ENCODE measurements around the gene DMRT2. TPM values are rescaled to one million over a fixed set of nuclear protein-coding genes. Genes with fewer than 3 reads are reported as not detected.

The DMRT2 gene
- total RNA-seq, 2 experiments from 2014 or later = not detected

GRCh38 chr9:1031951-1032601, 18.1 kb upstream of the DMRT2 start:
- H3K27ac Mint-ChIP-seq = no peak overlapping the region
- no peaks in the 10 kb centered on the region for H3K9me3 Mint-ChIP-seq
- no peaks in the 10 kb centered on the region for H3K4me1 Mint-ChIP-seq
- no peak for DNase-seq
- no peaks in the 10 kb centered on the region for H3K36me3 Mint-ChIP-seq
- no peak overlapping the region for H3K4me3 Mint-ChIP-seq
- H3K27me3 Mint-ChIP-seq = peaks cover 49% of the 10 kb centered on the region

GRCh38 chr9:1034271-1034670, 15.9 kb upstream of the DMRT2 start:
- Mint-ChIP-seq H3K4me3 (no peak overlapping the region), H3K9me3 (no peaks in the 10 kb centered on the region), H3K36me3 (no peaks in the 10 kb centered on the region), H3K27me3 (peaks cover 50% of the 10 kb centered on the region), H3K4me1 (no peaks in the 10 kb centered on the region), H3K27ac (no peak overlapping the region)
- DNase-seq = no peak

DNA sequence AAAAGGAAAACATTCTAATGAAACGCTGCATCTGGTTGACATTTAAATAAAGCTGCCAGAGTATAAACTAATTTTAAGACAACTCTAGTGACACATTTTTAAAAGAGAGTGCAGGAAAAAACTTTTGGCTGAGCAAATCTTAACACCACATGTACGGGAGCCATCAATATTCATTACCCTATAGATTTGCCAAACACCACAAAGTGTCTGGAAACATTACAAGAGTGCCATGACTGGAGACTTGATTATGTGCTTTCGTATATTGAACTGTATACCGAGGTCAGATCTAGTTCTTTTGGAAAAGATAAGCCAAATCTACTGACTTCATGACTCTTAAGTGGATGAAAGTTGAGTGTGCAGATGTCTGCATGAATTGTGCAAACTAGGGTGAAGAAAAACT, 10.6 kb upstream of the DMRT2 start:
- Mint-ChIP-seq H3K9me3 (peaks cover 4% of the 10 kb centered on the region), H3K27ac (no peak overlapping the region), H3K4me1 (peaks cover 4% of the 10 kb centered on the region), H3K27me3 (peaks cover 69% of the 10 kb centered on the region), H3K4me3 (no peak overlapping the region), H3K36me3 (peaks cover 2% of the 10 kb centered on the region)
- DNase-seq = no peak

GRCh38 chr9:1042466-1042865, 7.7 kb upstream of the DMRT2 start:
- peaks cover 85% of the 10 kb centered on the region for H3K27me3 Mint-ChIP-seq
- peaks cover 14% of the 10 kb centered on the region for H3K4me1 Mint-ChIP-seq
- peak; percentile 56 for DNase-seq
- peaks cover 6% of the 10 kb centered on the region for H3K36me3 Mint-ChIP-seq
- peaks cover 4% of the 10 kb centered on the region for H3K9me3 Mint-ChIP-seq
- H3K27ac Mint-ChIP-seq = no peak overlapping the region
- H3K4me3 Mint-ChIP-seq = no peak overlapping the region

DNA sequence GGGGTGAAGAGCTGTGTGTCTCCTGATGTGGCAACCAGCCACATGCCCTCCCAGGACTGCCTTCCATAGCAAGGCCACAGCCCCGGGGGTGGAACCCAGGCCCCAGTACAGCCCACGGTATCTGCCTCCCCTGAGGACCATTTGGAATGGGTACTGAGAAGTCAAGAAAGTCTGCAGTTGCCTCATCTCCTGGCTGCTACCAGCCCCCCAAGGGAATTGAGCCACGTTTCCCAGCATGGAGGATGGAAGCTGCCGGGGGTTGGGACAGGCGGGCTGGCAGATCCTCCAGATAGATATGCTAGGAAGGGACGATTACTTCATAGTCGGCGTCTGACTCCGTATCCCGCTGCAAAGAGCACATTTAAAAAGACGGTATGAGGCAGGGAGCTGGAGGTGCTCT, 5.5 kb upstream of the DMRT2 start:
- Mint-ChIP-seq H3K36me3 (peaks cover 9% of the 10 kb centered on the region), H3K9me3 (peaks cover 8% of the 10 kb centered on the region), H3K4me3 (no peak overlapping the region), H3K4me1 (peaks cover 34% of the 10 kb centered on the region), H3K27ac (no peak overlapping the region), H3K27me3 (peaks cover 94% of the 10 kb centered on the region)
- DNase-seq = no peak

GRCh38 chr9:1046639-1047572, 3.3 kb upstream of the DMRT2 start:
- Mint-ChIP-seq H3K27ac (peak overlapping the region; percentile 8), H3K4me3 (peak overlapping the region; percentile 75), H3K4me1 (peaks cover 47% of the 10 kb centered on the region), H3K9me3 (peaks cover 10% of the 10 kb centered on the region), H3K36me3 (peaks cover 9% of the 10 kb centered on the region), H3K27me3 (peaks cover 96% of the 10 kb centered on the region)
- no peak for DNase-seq

DNA sequence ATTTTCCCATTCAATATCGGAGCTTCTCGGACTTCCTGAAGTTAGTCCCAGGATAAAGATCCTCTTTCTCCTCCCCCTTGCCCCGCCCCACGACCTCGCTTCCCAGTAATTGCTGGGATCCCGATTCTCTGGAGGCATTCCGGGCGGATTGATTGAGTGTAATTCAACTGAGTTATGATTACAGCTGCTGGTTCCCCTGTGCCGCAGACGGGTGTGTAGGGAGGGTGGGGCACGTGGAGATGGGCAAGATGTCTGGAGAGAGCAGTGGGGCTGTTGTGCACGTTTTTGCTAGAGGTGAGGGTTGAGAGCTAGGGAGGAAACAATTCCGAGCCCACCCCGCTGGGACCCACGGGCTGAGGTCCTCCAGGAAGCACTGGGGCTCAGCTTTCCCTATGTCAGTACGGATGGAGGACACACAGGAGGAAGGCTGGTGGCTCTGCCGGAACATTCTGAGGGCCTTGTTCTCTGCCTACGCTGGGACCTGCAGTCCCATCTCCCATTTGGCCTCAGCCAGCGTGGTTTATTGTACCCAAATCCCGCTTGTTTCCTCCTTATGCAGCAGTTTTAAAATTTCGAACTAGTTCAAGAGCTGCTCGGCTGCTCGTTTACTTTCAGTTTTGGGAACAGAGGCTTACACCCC, 2.4 kb upstream of the DMRT2 start:
- Mint-ChIP-seq H3K4me3 (peak overlapping the region; percentile 75), H3K27ac (no peak overlapping the region), H3K36me3 (peaks cover 9% of the 10 kb centered on the region), H3K4me1 (peaks cover 53% of the 10 kb centered on the region), H3K27me3 (peaks cover 96% of the 10 kb centered on the region), H3K9me3 (peaks cover 10% of the 10 kb centered on the region)
- peak; percentile 10 for DNase-seq

- Mint-ChIP-seq H3K27ac (no peak overlapping the region), H3K36me3 (peaks cover 9% of the 10 kb centered on the region), H3K9me3 (peaks cover 10% of the 10 kb centered on the region), H3K4me3 (peak overlapping the region; percentile 75), H3K4me1 (peaks cover 53% of the 10 kb centered on the region), H3K27me3 (peaks cover 97% of the 10 kb centered on the region)
- DNase-seq = peak; percentile 2
These were observed 1.9 kb upstream of the DMRT2 start for GRCh38 chr9:1048231-1048619.

DNA sequence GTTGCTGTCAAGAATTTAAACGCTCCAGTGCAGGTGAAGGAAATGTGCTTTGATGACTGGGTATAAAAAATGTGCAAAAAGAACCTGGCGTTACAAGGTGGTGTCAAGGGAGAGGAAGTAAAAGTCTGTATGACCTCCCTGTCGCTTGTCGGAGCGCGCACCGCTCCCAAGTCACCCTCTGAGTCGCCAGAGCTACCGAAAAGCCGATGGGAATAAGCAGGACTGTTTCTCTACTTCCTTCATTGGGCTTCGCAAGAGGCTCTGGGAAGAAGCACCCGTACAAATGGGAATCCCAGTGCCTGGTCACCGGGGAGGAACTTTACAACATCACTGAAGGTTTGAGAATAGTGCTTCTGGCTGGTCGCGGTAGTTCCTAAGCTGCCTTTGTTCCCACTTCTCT, 1.3 kb upstream of the DMRT2 start:
- Mint-ChIP-seq H3K36me3 (peaks cover 8% of the 10 kb centered on the region), H3K4me1 (peaks cover 52% of the 10 kb centered on the region)
- DNase-seq = no peak

DNA sequence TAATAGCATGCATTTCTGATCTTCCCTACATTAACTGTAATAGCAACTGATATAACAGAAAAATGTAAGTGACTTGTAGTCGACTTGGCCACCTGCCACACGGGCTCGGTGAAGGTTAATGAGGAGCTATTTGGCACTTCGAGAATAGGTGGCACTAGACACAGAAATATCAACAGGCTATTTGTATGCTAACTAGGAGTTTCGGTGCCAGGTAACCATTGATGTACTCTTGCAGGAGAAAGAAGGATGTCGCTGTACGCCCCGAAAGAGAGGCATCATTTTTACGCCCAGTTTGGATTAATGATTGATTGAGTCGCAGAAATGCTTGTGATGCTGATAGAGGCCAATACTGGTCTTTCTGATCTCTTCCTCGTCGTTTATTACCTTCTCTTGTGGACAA, 516 bp upstream of the DMRT2 start:
- H3K27ac Mint-ChIP-seq = no peak overlapping the region

More for the DNA sequence above, 1.3 kb upstream of the DMRT2 start:
- Mint-ChIP-seq H3K9me3 (peaks cover 9% of the 10 kb centered on the region), H3K27me3 (peaks cover 97% of the 10 kb centered on the region), H3K27ac (no peak overlapping the region), H3K4me3 (peak overlapping the region; percentile 75)

DNA sequence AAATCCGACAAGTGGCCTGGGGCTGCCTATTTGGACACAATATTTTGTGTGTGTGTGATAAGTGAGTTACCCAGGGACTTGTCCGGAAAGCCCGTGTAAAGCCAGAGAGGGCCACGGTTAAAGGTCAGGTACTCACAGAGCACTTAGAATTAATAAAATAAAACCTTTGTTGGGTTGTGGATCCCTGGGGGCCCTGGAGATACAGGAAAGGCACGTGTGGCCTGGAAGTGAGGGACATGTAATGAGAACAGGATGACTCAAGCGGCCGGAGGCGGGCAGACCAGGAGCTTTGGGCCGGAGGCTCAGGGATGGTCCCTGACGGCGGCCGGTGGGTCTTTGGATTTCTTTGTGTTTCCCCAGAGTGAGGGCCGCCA, 1.0 kb downstream of the DMRT2 start:
- H3K4me1 Mint-ChIP-seq = peaks cover 49% of the 10 kb centered on the region

More for the DNA sequence above, 516 bp upstream of the DMRT2 start:
- Mint-ChIP-seq H3K36me3 (peaks cover 8% of the 10 kb centered on the region), H3K9me3 (peaks cover 6% of the 10 kb centered on the region), H3K4me3 (peak overlapping the region; percentile 55), H3K27me3 (peaks cover 95% of the 10 kb centered on the region), H3K4me1 (peaks cover 52% of the 10 kb centered on the region)
- DNase-seq = no peak

DNA sequence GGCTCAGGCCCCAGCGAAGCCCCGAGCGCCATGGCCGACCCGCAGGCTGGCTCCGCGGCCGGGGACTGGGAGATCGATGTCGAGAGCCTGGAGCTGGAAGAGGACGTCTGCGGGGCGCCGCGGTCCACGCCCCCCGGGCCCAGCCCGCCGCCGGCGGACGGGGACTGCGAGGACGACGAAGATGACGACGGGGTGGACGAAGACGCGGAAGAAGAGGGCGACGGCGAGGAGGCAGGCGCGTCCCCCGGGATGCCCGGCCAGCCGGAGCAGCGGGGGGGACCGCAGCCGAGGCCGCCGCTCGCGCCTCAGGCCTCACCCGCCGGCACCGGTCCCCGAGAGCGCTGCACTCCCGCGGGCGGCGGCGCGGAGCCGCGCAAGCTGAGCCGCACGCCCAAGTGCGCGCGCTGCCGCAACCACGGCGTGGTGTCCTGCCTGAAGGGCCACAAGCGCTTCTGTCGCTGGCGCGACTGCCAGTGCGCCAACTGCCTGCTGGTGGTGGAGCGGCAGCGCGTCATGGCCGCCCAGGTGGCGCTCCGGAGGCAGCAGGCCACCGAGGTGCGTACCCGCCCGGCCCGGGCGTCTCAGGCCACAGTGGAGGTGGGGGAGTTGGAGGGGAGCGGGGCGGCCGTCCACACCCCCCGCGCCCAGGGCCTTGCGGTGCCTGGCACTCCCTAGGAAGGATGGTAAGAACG, 1.6 kb downstream of the DMRT2 start:
- peaks cover 48% of the 10 kb centered on the region for H3K4me1 Mint-ChIP-seq
- H3K4me3 Mint-ChIP-seq = peak overlapping the region; percentile 54
- H3K27ac Mint-ChIP-seq = no peak overlapping the region
- H3K9me3 Mint-ChIP-seq = peaks cover 6% of the 10 kb centered on the region
- H3K36me3 Mint-ChIP-seq = peaks cover 4% of the 10 kb centered on the region
- peaks cover 95% of the 10 kb centered on the region for H3K27me3 Mint-ChIP-seq
- peak; percentile 52 for DNase-seq

More for the DNA sequence above, 1.0 kb downstream of the DMRT2 start:
- peaks cover 4% of the 10 kb centered on the region for H3K36me3 Mint-ChIP-seq
- DNase-seq = no peak
- no peak overlapping the region for H3K27ac Mint-ChIP-seq
- peak overlapping the region; percentile 10 for H3K4me3 Mint-ChIP-seq
- H3K9me3 Mint-ChIP-seq = peaks cover 6% of the 10 kb centered on the region
- H3K27me3 Mint-ChIP-seq = peaks cover 95% of the 10 kb centered on the region

DNA sequence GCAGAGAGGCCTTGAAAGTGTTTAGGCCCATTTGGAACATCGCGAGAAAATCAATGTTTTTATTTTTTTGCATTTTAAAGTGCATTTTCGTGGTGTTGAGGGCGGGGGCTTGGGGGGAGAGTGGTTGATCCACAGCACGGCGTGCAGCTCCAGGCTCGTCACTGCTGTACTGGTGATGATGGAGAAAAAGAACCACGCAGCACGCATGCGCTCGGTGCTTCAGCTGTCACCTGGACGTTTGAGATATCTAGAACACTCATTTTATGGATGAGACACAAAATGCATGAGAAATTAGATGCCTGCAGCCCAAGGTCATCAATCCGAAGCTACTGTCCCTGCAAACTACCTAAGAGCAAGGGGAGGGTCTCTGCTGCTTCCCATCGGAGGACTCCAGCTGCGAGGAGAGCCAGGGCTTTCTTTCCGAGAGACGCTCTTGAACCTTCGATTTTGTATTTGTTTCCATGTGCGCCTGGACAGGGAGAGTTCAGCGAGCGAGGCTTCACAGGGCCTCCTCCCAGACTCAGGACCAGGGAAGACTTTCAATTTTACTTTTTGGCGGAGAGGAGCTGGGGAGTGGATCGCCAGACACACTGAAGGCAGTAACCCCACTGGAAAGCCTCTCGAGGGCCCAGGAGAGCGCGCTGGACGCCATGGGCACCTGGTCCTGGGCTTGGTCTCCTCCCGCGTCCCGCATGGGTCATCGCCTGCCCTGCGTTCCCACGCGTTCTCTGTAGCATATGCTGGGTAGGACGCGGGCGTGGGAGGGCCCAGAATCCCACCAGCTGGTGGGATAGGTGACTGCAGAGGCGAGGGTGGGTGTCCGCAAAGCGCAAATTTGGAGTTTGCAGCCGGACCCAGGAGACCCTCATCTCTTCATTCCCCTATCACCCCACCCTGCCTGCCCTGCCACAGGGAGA, 2.5 kb downstream of the DMRT2 start:
- H3K4me3 Mint-ChIP-seq = peak overlapping the region; percentile 54
- H3K27me3 Mint-ChIP-seq = peaks cover 91% of the 10 kb centered on the region
- DNase-seq = no peak
- peaks cover 6% of the 10 kb centered on the region for H3K9me3 Mint-ChIP-seq
- H3K4me1 Mint-ChIP-seq = peaks cover 40% of the 10 kb centered on the region
- H3K27ac Mint-ChIP-seq = no peak overlapping the region
- peaks cover 4% of the 10 kb centered on the region for H3K36me3 Mint-ChIP-seq

- DNase-seq = no peak
- Mint-ChIP-seq H3K27me3 (peaks cover 87% of the 10 kb centered on the region), H3K36me3 (peaks cover 4% of the 10 kb centered on the region), H3K9me3 (peaks cover 6% of the 10 kb centered on the region), H3K4me3 (no peak overlapping the region), H3K27ac (no peak overlapping the region), H3K4me1 (peaks cover 34% of the 10 kb centered on the region)
These were observed 3.1 kb downstream of the DMRT2 start for GRCh38 chr9:1053282-1053621.

Data from activated naive CD8-positive, alpha-beta T cell treated with anti-CD3 and anti-CD28 coated beads for 36 hours (primary cell).